ENCODE measurements around the gene APOL6.

Gene APOL6

DNA sequence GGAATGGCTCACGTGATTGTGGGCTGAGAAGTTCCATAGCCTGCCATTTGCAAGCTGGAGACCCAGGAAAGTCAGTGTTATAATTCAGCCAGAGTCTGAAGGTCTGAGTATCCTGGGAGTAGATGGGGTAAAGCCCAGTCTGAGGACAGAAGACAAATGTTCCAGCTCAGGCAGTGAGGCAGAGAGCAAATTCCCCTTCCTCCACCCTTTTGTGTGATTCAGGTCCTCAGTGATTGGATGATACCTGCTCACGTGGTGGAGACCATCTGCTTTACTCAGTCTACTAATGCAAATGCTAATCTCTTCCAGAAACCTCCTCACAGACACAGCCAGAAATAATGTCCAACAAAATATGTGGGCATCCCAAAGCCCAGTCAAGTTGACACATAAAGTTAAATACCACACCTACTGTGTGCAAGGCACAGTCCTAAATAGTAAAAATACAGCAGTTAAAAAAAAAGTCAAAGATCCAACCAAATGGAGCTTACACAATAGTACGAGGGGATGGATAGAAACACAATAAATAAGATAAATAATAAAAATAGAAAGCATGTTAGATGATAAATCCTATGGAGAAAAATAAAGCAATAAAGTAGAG, 13.2 kb upstream of the APOL6 start:
- no peaks in the 10 kb centered on the region for H3K27me3 ChIP-seq (replicated peaks; ENCODE audit: insufficient read depth, low read length)
- H3K27ac ChIP-seq (ENCODE audit: low read length), result no peak overlapping the region

DNA sequence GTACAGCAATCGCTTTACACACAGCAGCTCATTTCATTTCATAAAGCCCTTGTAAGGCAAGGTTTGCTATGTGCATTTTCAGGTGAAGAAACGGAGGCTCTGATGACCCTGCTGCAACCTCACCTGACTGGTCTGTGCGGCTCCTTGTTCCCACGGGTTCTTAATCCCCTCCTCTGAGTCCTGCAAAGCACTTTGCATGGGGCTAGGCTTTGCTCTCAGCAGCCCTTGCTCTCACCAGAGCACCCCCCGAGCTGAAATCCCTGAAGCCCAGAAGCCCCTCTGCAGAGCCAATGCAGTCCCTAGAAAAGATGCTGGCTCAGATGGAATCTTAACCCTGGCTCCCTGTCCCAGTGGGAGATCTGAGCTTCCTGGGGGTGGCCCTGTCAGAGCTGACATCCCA, 11.0 kb upstream of the APOL6 start:
- no peaks in the 10 kb centered on the region for H3K27me3 ChIP-seq (replicated peaks; ENCODE audit: insufficient read depth, low read length)

More for the DNA sequence above, 13.2 kb upstream of the APOL6 start:
- H4K20me1 ChIP-seq (ENCODE audit: insufficient read depth, low read length), result no peaks in the 10 kb centered on the region
- no peak overlapping the region for H3K4me3 ChIP-seq (ENCODE audit: low read length)
- H2AFZ ChIP-seq (ENCODE audit: low read length), result no peak overlapping the region
- H3K4me1 ChIP-seq (ENCODE audit: low read length), result no peaks in the 10 kb centered on the region
- H3K4me2 ChIP-seq (ENCODE audit: low read depth, low read length), result no peak overlapping the region
- H3K36me3 ChIP-seq (replicated peaks; ENCODE audit: insufficient read depth, low read length), result no peaks in the 10 kb centered on the region
- H3K9me3 ChIP-seq (replicated peaks; ENCODE audit: insufficient read depth, low read length), result no peaks in the 10 kb centered on the region
- peaks cover 4% of the 10 kb centered on the region; the same call in 1 of the 2 replicates for H3F3A ChIP-seq (ENCODE audit: insufficient read depth, low read length)
- TF ChIP-seq, protein P1, sequence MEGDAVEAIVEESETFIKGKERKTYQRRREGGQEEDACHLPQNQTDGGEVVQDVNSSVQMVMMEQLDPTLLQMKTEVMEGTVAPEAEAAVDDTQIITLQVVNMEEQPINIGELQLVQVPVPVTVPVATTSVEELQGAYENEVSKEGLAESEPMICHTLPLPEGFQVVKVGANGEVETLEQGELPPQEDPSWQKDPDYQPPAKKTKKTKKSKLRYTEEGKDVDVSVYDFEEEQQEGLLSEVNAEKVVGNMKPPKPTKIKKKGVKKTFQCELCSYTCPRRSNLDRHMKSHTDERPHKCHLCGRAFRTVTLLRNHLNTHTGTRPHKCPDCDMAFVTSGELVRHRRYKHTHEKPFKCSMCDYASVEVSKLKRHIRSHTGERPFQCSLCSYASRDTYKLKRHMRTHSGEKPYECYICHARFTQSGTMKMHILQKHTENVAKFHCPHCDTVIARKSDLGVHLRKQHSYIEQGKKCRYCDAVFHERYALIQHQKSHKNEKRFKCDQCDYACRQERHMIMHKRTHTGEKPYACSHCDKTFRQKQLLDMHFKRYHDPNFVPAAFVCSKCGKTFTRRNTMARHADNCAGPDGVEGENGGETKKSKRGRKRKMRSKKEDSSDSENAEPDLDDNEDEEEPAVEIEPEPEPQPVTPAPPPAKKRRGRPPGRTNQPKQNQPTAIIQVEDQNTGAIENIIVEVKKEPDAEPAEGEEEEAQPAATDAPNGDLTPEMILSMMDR (IDR thresholded peaks at IDR 0.05; ENCODE audit: low read length), result no peak
- no peak for TF ChIP-seq EZH2phosphoT487 (IDR thresholded peaks at IDR 0.05; ENCODE audit: low read length)
- no peak for TF ChIP-seq EZH2 (optimal IDR thresholded peaks at IDR 0.05; ENCODE audit: low read depth, low read length)
- no peaks in the 10 kb centered on the region for H3K9me2 ChIP-seq (replicated peaks; ENCODE audit: insufficient read depth, low read length)
- no peak overlapping the region for H3K9ac ChIP-seq (ENCODE audit: low read length)
- no peak for DNase-seq
- H3K79me2 ChIP-seq (ENCODE audit: low read length), result no peaks in the 10 kb centered on the region

DNA sequence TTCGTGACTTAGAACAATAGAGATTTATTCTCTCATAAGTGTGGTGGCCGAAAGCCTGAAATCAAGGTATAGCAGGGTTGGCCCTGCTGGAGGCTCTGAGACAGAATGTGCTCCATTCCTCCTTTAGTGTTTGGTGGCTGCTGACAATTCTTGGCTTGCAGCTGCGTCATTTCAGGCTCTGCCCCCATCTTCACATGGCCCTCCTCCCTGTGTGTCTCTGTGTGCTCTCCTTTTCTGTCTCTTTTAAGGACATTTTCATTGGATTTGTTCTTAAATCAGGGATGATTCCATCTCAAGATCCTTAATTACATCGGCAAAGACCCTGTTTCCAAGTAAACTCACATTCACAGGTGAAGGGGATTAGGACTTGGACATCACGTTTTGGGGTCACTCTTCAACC, 10.2 kb upstream of the APOL6 start:
- H3K4me3 ChIP-seq (ENCODE audit: low read length), result no peak overlapping the region
- H3K9ac ChIP-seq (ENCODE audit: low read length), result no peak overlapping the region
- no peaks in the 10 kb centered on the region for H4K20me1 ChIP-seq (ENCODE audit: insufficient read depth, low read length)
- H3K9me3 ChIP-seq (replicated peaks; ENCODE audit: insufficient read depth, low read length), result no peaks in the 10 kb centered on the region
- no peaks in the 10 kb centered on the region for H3K9me2 ChIP-seq (replicated peaks; ENCODE audit: insufficient read depth, low read length)
- TF ChIP-seq EZH2 (optimal IDR thresholded peaks at IDR 0.05; ENCODE audit: low read depth, low read length) (no peak), EZH2phosphoT487 (IDR thresholded peaks at IDR 0.05; ENCODE audit: low read length) (no peak)
- TF ChIP-seq, protein P1 (IDR thresholded peaks at IDR 0.05; ENCODE audit: low read length), result no peak
- no peaks in the 10 kb centered on the region for H3K4me1 ChIP-seq (ENCODE audit: low read length)
- no peak overlapping the region for H3K27ac ChIP-seq (ENCODE audit: low read length)
- no peaks in the 10 kb centered on the region for H3K27me3 ChIP-seq (replicated peaks; ENCODE audit: insufficient read depth, low read length)
- no peak overlapping the region for H2AFZ ChIP-seq (ENCODE audit: low read length)
- DNase-seq, result no peak
- H3K36me3 ChIP-seq (replicated peaks; ENCODE audit: insufficient read depth, low read length), result no peaks in the 10 kb centered on the region
- H3F3A ChIP-seq (ENCODE audit: insufficient read depth, low read length), result no peaks in the 10 kb centered on the region
- H3K4me2 ChIP-seq (ENCODE audit: low read depth, low read length), result no peak overlapping the region
- H3K79me2 ChIP-seq (ENCODE audit: low read length), result no peaks in the 10 kb centered on the region

More for the DNA sequence above, 11.0 kb upstream of the APOL6 start:
- H3K79me2 ChIP-seq (ENCODE audit: low read length), result no peaks in the 10 kb centered on the region
- H3K4me3 ChIP-seq (ENCODE audit: low read length), result no peak overlapping the region
- H3F3A ChIP-seq (ENCODE audit: insufficient read depth, low read length), result no peaks in the 10 kb centered on the region
- no peaks in the 10 kb centered on the region for H4K20me1 ChIP-seq (ENCODE audit: insufficient read depth, low read length)
- no peak for DNase-seq
- TF ChIP-seq, protein P1 (IDR thresholded peaks at IDR 0.05; ENCODE audit: low read length), result no peak
- no peak for TF ChIP-seq EZH2phosphoT487 (IDR thresholded peaks at IDR 0.05; ENCODE audit: low read length)
- TF ChIP-seq EZH2 (optimal IDR thresholded peaks at IDR 0.05; ENCODE audit: low read depth, low read length), result no peak
- no peaks in the 10 kb centered on the region for H3K9me2 ChIP-seq (replicated peaks; ENCODE audit: insufficient read depth, low read length)
- no peaks in the 10 kb centered on the region for H3K36me3 ChIP-seq (replicated peaks; ENCODE audit: insufficient read depth, low read length)
- no peak overlapping the region for H2AFZ ChIP-seq (ENCODE audit: low read length)
- H3K4me1 ChIP-seq (ENCODE audit: low read length), result no peaks in the 10 kb centered on the region
- H3K4me2 ChIP-seq (ENCODE audit: low read depth, low read length), result no peak overlapping the region
- no peaks in the 10 kb centered on the region for H3K9me3 ChIP-seq (replicated peaks; ENCODE audit: insufficient read depth, low read length)
- no peak overlapping the region for H3K27ac ChIP-seq (ENCODE audit: low read length)
- H3K9ac ChIP-seq (ENCODE audit: low read length), result no peak overlapping the region
